T-helper 17 cell (primary cell): ENCODE results near the gene TSSK1B. TPM values are rescaled to one million over a fixed set of nuclear protein-coding genes. Genes with fewer than 3 reads are reported as not detected.
"Not testable (repeated sequence)": the region's sequence is repeated elsewhere in the genome, so short reads cannot be mapped to it uniquely, and the experiment has no call there.

Experiments used
- ATAC-seq: fragments of 150-1000 bp; cut with Tn5 transposase; 2 replicates; pipeline ENCODE4 v1.10.0; 2021; ENCODE audit warnings: mild to moderate bottlenecking, moderate library complexity
- DNase-seq, 3 donors: peaks; one replicate each; pipeline versions ENCODE4 v3.0.0 to v3.0.0-alpha.2; 2020 to 2021
- H3K9me3 ChIP-seq: one replicate; pipeline ENCODE4 v1.7.0; 2013; ENCODE audit warnings: low read length, mild to moderate bottlenecking; ENCODE audit not compliant: control insufficient read depth, poor library complexity, severe bottlenecking
- H3K27ac Mint-ChIP-seq: one replicate; pipeline ENCODE4 v1.8.0; 2022; ENCODE audit warnings: mild to moderate bottlenecking, moderate library complexity, mixed read lengths
- H3K27me3 Mint-ChIP-seq: one replicate; pipeline ENCODE4 v1.8.0; 2022; ENCODE audit warnings: mixed read lengths
- H3K36me3 Mint-ChIP-seq: one replicate; pipeline ENCODE4 v1.8.0; 2022; ENCODE audit warnings: low read depth, mixed read lengths
- H3K4me1 Mint-ChIP-seq: one replicate; pipeline ENCODE4 v1.8.0; 2022; ENCODE audit warnings: mild to moderate bottlenecking, mixed read lengths
- H3K4me3 Mint-ChIP-seq: one replicate; pipeline ENCODE4 v1.8.0; 2022; ENCODE audit warnings: mild to moderate bottlenecking, moderate library complexity, mixed read lengths
- total RNA-seq, 4 donors: library from RNA in 2 of 4; stranded (reverse) in 2 of 4; gene quantifications; one replicate each; pipeline ENCODE4 v1.2.3 and lab custom pipeline; 2022 to 2026

TSSK1B gene
- total RNA-seq, 2 donors from 2014 or later = not detected

DNA sequence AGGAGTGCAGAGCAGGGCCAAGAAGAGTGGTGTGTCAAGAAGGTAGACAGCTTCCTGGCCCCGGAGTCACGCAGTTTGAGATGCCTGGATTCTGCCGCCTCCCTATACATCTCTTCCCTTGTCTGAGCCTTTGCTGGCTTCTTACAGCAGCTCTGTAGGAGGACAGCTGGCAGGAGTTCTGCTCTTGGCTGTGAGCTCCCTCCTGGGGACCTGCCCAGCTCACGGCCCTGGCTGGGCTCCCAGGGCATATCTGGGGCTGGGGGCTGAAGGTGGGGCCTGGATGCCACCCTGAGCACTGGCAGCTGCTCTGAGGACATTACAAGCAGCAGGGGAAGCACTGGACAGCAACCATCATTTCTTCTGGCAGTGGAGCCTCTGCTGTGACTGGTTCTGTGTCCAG is 786 bp upstream of the TSSK1B start:
- DNase-seq (no peak), ATAC-seq (no peak)
- peaks cover 2% of the 10 kb centered on the region for H3K36me3 Mint-ChIP-seq

DNA sequence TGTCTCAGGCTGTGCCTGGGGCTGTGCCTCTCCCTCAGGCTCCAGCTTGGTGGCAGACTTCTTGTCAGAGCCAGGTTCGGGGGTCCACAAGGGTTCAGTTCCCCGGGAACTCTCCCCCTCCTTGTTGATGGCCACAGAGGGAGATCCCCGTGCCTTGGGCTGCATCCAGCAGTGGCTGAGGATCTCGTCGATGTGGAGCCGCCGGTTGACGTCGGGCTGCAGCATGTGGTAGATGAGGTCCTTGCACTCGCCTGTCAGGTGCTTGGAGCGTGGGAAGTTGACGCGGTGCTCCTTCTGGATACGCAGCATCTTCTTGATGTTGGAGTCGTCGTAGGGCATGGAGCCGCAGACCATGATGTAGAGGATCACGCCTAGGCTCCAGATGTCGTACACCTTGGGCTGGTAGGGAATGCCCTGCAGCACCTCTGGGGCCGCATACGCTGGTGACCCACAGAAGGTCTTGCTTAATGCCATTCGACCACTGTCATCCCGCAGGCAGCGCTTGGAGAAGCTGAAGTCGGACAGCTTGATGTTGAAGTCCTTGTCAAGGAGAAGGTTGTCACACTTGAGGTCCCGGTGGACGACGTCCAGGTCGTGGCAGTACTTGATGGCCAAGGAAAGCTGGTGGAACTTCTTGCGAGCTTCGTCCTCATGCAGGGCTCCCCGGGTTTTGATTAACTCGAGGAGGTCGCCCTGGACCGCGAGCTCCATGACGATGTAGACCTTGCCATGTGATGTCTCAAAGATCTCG is 752 bp downstream of the TSSK1B start:
- no peak for DNase-seq
- no peak for ATAC-seq
- H3K36me3 Mint-ChIP-seq = no peaks in the 10 kb centered on the region
- H3K27me3 Mint-ChIP-seq = peaks cover 14% of the 10 kb centered on the region
- no peaks in the 10 kb centered on the region for H3K9me3 ChIP-seq
- H3K4me1 Mint-ChIP-seq = no peaks in the 10 kb centered on the region
- no peak overlapping the region for H3K27ac Mint-ChIP-seq
- no peak overlapping the region for H3K4me3 Mint-ChIP-seq

More for the DNA sequence above, 786 bp upstream of the TSSK1B start:
- H3K27me3 Mint-ChIP-seq = peaks cover 21% of the 10 kb centered on the region
- no peaks in the 10 kb centered on the region for H3K9me3 ChIP-seq
- H3K4me3 Mint-ChIP-seq = no peak overlapping the region
- no peak overlapping the region for H3K27ac Mint-ChIP-seq
- peaks cover 2% of the 10 kb centered on the region for H3K4me1 Mint-ChIP-seq

DNA sequence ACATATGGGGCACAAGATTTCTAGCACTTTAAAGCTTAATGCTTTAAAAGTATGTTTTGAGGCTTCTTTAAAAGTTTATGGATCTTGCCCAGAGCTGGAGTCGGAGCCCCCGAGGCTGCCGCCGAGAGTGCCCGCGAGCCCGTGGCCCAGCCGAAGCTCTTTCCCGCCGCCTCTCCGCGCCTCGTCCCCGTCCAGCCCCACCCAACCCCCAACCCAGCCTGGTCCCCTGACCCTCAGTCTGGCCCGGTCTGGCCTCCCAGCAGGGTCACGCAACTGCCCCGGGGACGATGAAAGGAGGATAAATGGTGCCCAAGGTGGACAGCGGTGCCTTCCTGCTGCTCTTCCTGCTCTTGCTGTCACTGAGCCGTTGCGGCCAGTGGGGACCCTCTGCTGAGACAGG is 1.7 kb downstream of the TSSK1B start:
- Mint-ChIP-seq H3K4me1 (no peaks in the 10 kb centered on the region), H3K36me3 (no peaks in the 10 kb centered on the region), H3K4me3 (no peak overlapping the region), H3K27me3 (peaks cover 14% of the 10 kb centered on the region), H3K27ac (no peak overlapping the region)
- no peaks in the 10 kb centered on the region for H3K9me3 ChIP-seq
- ATAC-seq = no peak
- DNase-seq = no peak

DNA sequence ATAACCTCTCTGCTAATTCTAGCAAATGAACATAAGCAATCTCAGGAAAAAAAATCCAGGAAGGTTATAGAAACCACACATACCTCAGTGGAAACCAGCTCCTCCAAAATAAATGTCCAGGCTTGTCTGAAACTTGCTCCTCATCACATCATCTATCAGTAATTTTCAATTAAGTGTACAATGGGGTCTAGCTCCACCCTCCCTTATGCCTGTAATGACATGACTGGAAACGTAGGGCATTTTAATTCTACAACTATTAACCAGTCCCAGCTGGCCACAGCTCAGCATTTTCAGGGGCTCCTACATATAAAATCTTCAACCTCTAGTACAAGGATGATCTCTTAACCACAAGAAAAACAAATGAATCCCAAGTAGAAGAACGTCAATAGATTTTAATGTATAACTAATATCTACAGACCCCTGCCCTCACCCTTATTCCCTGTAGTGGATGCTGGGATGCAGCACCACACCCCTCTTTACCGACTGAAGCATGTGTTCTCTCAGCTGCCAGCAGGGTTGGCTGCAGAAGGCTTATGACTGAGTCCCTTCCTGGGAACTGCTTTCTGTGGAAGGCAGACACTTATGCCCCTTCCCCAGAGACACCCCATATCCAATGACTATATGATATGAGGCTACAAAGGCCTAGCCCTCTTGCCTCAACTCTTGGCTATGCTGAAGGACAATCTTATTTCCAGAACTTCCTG is 6.8 kb downstream of the TSSK1B start:
- no peaks in the 10 kb centered on the region for H3K36me3 Mint-ChIP-seq
- no peaks in the 10 kb centered on the region for H3K4me1 Mint-ChIP-seq
- H3K27ac Mint-ChIP-seq = no peak overlapping the region
- H3K27me3 Mint-ChIP-seq = peaks cover 3% of the 10 kb centered on the region
- no peak for ATAC-seq
- H3K4me3 Mint-ChIP-seq = no peak overlapping the region
- no peak for DNase-seq
- no peaks in the 10 kb centered on the region for H3K9me3 ChIP-seq

DNA sequence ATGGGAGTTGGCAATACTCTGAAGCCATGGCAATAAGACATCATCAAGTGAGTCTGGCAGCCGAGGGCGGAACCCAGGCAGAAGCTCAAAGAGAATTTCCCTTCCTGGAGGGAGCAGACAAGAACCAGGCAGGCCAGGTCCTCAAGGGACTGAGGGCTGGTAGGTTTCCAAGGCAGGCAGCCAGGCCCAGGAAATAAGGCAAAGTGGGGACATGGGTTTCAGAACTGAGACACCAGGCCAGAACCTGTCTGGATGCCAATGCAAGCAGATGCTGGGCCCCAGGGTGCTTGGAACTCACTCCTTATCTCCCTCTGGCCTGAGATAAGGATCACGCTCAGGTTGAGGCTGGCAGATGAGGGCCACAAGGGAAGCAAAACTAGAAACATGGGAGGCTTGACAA is 8.9 kb downstream of the TSSK1B start:
- no peaks in the 10 kb centered on the region for H3K36me3 Mint-ChIP-seq
- ATAC-seq = no peak
- peaks cover 22% of the 10 kb centered on the region for H3K27me3 Mint-ChIP-seq
- no peaks in the 10 kb centered on the region for H3K4me1 Mint-ChIP-seq
- no peak for DNase-seq
- no peak overlapping the region for H3K27ac Mint-ChIP-seq
- no peaks in the 10 kb centered on the region for H3K9me3 ChIP-seq
- H3K4me3 Mint-ChIP-seq = no peak overlapping the region

DNA sequence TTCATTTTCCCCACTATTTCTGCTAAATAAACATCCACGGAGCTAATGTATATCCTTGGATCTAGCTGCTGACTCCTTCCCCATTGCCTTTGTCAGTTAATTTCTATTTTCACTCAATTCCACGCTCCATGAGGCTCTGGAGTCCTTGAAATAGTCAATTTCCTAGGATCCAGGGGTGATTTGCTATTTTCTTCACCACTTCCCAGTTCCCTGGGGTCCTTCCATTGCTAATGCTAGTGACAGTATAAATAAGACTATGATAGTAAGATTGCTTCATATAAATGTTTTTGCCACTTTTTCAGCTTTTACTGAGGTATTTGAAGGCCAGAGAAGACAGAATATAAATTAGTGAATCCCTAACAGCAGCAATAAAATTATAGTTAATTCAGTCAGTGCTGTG is 13.1 kb downstream of the TSSK1B start:
- Mint-ChIP-seq H3K4me3 (no peak overlapping the region), H3K36me3 (no peaks in the 10 kb centered on the region), H3K4me1 (no peaks in the 10 kb centered on the region), H3K27me3 (peaks cover 22% of the 10 kb centered on the region), H3K27ac (no peak overlapping the region)
- DNase-seq (no peak), ATAC-seq (no peak)
- no peaks in the 10 kb centered on the region for H3K9me3 ChIP-seq

DNA sequence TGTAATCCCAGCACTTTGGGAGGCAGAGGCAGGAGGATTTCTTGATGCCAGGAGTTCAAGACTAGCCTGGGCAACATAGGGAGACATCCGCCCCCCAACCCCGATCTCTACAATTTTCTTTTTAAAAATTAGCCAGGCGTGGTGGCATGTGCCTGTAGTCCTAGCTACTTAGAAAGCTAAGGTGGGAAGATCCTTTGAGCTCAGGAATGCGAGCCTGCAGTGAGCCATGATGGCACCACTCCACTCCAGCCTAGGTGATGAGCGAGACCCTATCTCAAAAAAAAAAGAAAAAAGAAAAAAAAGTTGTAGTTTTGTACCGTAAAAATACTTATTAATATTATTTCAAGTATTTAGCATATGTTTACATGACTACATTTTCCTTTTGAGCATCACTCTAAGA is 29.3 kb downstream of the TSSK1B start:
- H3K9me3 ChIP-seq = no peaks in the 10 kb centered on the region
- DNase-seq = no peak
- Mint-ChIP-seq H3K27me3 (no peaks in the 10 kb centered on the region), H3K4me1 (peaks cover 2% of the 10 kb centered on the region), H3K36me3 (no peaks in the 10 kb centered on the region), H3K27ac (no peak overlapping the region), H3K4me3 (no peak overlapping the region)
- no peak for ATAC-seq

DNA sequence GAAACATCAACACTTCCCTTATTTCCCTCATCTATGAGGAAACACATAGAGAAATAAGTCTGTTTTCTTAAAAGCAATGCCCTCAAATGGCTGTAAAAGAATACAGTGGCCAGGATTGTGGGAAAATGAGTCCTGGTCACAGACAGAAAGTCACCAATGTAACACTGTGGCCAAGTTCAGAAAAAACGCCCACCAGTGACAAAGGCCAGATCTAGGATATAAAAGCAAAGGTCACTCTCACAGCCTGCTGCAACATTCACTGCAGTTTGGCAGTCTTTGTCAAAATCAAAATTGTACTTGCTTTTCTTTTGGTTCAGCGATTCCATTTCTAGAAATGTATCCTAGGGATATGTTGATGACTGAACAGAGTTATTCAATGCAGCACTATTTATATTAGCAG is 30.5 kb downstream of the TSSK1B start:
- Mint-ChIP-seq H3K4me1 (peaks cover 2% of the 10 kb centered on the region), H3K4me3 (no peak overlapping the region), H3K27me3 (no peaks in the 10 kb centered on the region), H3K36me3 (no peaks in the 10 kb centered on the region), H3K27ac (no peak overlapping the region)
- H3K9me3 ChIP-seq = no peaks in the 10 kb centered on the region
- ATAC-seq (no peak), DNase-seq (no peak)

DNA sequence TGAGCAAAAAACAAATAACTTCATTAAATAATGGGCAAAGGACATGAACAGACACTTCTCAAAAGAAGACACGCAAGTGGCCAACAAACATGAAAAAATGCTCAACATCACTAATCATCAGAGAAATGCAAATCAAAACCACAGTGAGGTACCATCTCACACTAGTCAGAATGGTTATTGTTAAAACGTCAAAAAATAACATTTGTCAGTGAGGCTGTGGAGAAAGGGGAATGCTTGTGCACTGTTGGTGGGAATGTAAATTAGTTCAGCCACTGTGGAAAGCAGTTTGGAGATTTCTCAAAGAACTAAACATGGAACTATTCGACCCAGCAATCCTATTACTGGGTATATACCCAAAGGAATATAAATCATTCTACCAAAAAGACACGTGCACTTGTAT is 36.8 kb downstream of the TSSK1B start:
- ATAC-seq, H3K27me3 Mint-ChIP-seq, H3K4me3 Mint-ChIP-seq, H3K4me1 Mint-ChIP-seq, H3K27ac Mint-ChIP-seq, H3K9me3 ChIP-seq, H3K36me3 Mint-ChIP-seq, DNase-seq: not testable (repeated sequence)

DNA sequence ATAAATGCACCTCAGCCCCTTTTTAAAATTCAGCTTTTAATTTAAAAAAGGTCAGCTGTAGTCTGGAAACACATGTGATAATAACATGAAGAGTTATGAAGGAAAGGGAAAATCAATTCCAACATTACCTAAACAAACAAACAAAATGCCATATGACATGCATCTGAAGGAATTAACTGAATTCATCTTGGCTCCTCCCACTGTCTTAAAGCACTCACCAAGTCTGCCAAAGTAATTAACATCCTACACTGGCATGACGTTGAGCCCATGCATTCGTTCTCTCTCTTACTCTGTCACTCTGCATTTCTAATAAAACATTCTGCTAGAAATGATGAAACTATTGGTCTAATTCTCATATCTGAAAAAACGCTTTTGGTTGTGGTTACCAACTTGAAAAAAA is 37.7 kb downstream of the TSSK1B start:
- ATAC-seq (no peak), DNase-seq (no peak)
- Mint-ChIP-seq H3K4me3 (no peak overlapping the region), H3K27me3 (peaks cover 5% of the 10 kb centered on the region), H3K27ac (no peak overlapping the region), H3K36me3 (no peaks in the 10 kb centered on the region), H3K4me1 (peaks cover 2% of the 10 kb centered on the region)
- H3K9me3 ChIP-seq = no peaks in the 10 kb centered on the region

DNA sequence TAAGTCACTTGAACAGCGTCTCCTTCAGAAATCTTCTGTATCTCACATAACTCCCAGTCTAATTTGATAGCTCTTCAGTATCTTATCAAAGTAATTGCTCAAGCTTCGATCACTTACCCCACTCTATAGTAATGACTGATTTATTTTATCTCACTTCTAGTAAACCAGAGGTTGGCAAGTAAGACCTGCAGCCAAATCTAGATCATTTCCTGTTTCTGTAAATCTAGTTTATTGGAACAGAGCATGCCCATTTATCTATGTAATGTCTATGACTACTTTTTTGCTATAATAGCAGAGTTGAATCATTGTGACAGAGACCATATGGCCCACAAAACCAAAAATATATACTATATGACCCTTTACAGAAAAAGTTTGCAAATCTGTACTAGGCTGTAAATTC is 40.1 kb downstream of the TSSK1B start:
- no peak for DNase-seq
- Mint-ChIP-seq H3K27me3 (peaks cover 18% of the 10 kb centered on the region), H3K4me3 (no peak overlapping the region), H3K27ac (no peak overlapping the region), H3K36me3 (no peaks in the 10 kb centered on the region), H3K4me1 (peaks cover 2% of the 10 kb centered on the region)
- no peak for ATAC-seq
- H3K9me3 ChIP-seq = no peaks in the 10 kb centered on the region

DNA sequence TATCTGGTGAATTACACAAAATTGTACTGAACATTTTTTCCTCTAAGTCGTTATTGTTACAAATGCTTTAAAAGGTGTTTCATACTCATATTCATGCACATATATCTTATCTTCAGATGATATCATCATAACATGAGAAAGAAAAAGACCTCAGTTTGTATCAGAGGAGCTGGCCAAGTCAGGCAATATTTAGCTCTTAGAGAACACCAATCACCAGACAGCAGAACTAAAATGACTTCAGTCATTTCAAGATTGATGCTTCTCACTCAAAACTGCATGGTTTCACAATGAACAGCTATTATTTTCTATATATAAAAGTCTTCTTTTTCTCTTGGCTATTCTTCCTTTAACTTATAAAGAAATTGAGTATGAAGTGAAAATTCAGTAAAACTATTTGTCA is 44.6 kb downstream of the TSSK1B start:
- no peak for ATAC-seq

DNA sequence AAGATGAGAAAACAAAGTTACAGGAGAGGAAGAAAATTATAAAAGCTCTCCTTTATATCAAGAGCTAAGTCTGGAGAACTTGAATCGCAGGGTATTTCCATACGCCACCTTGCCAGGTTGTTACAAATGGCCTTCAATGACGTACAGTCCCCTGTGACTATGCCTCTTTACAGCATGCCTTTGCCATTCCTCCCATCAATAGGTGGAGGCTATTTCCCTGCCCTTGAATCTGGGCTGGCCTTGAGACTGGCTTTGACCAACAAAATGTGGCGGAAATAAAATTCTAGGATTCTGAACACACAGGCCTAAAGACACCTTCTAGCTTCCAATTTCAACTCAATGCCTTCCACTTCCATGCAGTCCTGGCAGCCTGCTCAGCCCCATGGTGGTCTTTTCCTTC is 45.7 kb downstream of the TSSK1B start:
- H3K4me3 Mint-ChIP-seq = no peak overlapping the region
- ATAC-seq (no peak), DNase-seq (no peak)
- H3K9me3 ChIP-seq = no peaks in the 10 kb centered on the region
- peaks cover 2% of the 10 kb centered on the region for H3K36me3 Mint-ChIP-seq
- no peaks in the 10 kb centered on the region for H3K4me1 Mint-ChIP-seq
- peaks cover 32% of the 10 kb centered on the region for H3K27me3 Mint-ChIP-seq
- H3K27ac Mint-ChIP-seq = no peak overlapping the region

More for the DNA sequence above, 44.6 kb downstream of the TSSK1B start:
- H3K27me3 Mint-ChIP-seq = peaks cover 27% of the 10 kb centered on the region
- no peak for DNase-seq
- peaks cover 2% of the 10 kb centered on the region for H3K36me3 Mint-ChIP-seq
- no peak overlapping the region for H3K4me3 Mint-ChIP-seq
- H3K4me1 Mint-ChIP-seq = no peaks in the 10 kb centered on the region
- H3K9me3 ChIP-seq = no peaks in the 10 kb centered on the region
- no peak overlapping the region for H3K27ac Mint-ChIP-seq

DNA sequence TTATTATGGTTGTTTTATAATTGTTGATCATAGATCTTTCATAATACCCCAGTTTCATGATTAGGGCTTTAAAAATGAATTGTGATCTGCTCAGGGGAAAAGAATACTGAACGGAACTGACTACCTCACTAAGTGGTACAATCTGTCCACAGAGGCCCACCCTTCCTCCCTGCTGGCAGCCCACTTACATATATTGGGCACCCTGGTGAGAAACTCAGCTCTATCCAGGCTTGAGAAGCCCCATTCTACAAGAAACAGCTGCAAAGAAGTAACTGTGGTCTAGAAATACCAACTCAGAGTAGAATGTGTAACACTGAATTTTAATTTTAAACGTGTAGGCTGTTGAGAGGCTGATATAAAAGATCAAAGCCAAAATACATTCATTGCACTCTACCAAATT is 46.9 kb downstream of the TSSK1B start:
- Mint-ChIP-seq H3K4me1 (no peaks in the 10 kb centered on the region), H3K27ac (no peak overlapping the region), H3K36me3 (peaks cover 2% of the 10 kb centered on the region), H3K27me3 (peaks cover 30% of the 10 kb centered on the region), H3K4me3 (no peak overlapping the region)
- no peaks in the 10 kb centered on the region for H3K9me3 ChIP-seq
- no peak for DNase-seq
- ATAC-seq = no peak
